NCI-H1930 (cell line): ENCODE data around the gene PER2.

Source experiments
- DNase-seq, 2 experiments: peaks; one replicate each; lab custom pipeline; 2025; lab: John Stamatoyannopoulos, UW

Gene PER2

GRCh38 chr2:238267884-238268680 lies 20.3 kb downstream of the PER2 start:
- DNase-seq, result no peak

DNA sequence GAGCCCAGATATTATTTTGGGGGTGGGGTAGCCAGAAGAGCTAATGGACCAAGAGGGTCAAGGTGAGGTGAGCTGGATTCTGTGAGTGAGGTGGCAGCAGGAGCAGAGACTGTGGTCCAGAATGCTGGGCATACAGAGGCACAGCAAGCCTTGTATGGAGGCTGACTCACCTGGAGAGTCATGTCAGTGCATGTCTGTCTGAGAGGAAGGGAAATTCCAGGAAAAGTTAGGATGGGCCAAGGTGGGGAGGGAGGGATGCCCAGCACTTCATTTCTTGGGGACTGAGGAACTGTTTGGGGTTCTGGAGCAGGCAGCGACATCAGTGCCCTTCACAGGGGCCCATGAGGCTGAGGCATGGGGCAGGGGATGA lies 21.1 kb downstream of the PER2 start:
- no peak for DNase-seq

- no peak for DNase-seq
These were observed 22.8 kb downstream of the PER2 start for GRCh38 chr2:238265605-238266004.

DNA sequence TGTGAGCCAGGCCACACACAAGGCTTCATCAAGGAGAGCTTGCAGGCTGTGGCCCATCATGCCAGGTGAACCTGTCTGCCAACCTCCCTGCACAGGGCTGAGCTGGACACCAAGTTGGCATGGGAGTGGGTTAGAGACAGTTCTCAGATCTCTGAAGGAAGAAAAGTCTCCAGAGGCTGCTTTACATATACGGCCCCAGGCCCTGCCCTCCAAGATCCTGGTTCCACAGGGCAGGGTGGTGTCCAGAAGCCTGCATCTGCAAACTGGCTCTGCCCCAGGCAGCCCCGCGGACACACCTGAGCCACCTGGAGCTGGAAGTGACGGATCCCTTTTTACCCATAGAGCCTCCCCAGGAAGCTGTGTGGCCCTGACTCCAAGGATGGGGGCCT lies 24.3 kb downstream of the PER2 start:
- DNase-seq, result no peak

DNA sequence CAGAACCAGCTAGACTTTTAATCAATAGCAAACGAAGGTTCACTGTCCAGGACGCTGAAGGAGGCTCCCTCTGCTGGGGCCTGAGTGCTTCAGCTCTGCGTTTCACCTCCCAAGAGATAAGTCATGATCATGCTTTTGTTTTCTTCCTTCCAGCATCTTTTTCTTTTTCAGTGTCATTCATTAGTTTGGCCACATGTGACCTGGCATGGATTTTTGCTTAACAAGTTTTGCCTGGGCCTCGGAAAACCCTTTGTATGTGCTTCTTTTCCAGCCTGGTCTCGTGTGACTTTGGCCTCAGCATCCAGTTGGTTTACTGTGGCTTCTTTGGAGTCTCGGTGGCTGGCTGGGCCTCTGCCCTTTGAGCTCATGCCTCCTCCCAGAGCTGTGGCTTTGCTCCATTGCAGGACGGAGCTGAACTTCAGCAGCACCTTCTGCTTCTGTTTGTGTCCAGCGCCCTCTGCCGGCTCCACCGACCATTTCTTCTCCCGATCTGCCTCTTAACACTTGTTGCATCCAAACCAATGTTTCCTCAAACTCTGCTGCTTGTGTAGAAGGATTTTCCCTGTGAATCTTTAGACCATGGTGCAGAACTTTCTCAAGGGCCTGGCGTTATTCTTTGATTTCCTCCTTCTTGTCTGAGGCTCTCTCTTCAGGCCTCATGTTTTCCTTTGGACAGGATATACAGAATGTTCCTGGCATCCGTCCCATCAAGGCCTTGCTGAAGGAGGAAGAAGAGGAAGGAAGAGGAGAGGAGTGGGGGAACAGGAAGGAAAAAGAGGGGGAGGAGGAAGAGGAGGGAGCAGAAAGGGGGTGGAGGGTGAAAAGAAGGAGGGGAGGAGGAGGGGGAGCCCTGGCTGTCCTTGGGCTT lies 25.0 kb downstream of the PER2 start:
- DNase-seq, result peak; percentile 21 to 66

DNA sequence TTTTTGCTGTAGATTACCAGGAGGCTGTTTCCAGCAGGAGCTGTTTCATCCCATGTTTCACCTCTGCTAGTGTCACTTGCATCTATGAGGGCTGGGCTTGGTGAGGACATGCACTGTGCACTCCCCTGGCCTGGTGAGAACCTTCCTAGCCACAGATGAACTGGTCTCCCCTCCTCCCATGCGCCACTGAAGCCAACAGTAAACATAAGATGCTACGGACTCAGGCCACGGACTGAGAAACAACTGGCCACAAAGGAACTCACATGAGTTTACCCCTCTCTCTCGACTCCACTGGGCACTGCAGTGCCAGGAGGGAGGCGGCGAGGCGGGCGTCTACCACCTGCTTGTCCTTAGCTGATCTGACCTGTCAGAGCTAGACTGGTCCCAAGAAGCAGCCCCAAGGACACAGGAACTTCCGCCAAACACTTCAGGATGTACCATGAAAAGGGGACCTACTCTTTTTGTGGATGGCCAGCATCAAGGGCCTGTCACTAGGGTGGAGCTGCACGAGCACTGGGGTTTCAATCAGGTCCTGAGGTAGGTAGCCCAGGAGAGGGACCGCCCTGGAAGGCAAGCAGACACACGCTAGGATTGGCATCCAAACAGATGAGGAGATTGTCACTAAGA lies 25.8 kb downstream of the PER2 start:
- DNase-seq, result no peak

GRCh38 chr2:238261718-238262375 lies 26.6 kb downstream of the PER2 start:
- DNase-seq, result no peak

- no peak for DNase-seq
These were observed 27.5 kb downstream of the PER2 start for GRCh38 chr2:238260883-238261282.

DNA sequence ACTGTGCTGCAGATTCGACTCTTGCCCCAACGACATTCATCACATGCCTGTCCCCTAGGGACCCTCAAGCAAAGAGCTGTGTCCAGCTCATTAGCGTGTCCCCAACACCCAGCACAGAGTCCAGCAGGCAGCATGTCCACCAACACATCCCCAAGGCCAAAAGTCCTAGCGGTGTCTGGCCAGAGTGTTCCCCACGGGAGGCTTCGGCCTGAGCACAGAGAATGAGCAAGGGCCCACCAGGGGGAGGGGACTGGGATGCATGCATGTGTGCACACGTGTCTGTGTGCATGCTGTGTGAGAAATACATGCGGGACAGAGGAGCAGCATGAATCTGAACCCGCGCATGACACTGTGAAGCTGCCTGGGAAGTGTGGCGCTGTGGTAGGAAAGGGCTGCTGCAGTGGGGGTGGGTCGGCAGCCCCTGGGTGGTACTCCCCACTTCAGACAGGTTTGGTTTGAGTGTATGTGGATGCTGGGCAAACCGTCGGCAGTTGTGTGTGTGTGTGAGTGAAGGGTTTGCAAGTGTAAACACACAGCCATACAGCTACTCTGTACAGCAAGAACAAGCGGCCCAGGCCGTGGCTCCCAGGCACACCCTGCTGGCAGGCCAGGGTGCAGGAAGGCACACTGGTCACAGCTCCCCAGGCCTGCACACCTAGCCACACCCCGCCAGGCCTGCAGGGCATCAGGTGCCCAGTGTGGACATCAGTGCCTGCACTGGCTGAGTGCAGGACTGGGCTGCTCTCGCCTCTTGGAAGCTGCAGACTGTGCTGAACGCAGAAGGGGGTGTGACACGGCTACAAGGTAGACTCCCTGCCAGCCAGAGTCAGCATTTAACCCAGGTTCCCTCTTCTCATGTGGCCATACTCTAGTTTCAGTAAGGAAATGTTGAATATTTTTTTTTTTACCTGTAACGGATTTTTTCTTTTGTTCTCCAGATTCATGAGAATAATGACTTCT lies 29.1 kb downstream of the PER2 start:
- DNase-seq, result no peak

- no peak for DNase-seq
These were observed 30.4 kb downstream of the PER2 start for GRCh38 chr2:238257786-238258700.

GRCh38 chr2:238256594-238257104 lies 31.8 kb downstream of the PER2 start:
- peak; percentile 81 to 85 for DNase-seq

DNA sequence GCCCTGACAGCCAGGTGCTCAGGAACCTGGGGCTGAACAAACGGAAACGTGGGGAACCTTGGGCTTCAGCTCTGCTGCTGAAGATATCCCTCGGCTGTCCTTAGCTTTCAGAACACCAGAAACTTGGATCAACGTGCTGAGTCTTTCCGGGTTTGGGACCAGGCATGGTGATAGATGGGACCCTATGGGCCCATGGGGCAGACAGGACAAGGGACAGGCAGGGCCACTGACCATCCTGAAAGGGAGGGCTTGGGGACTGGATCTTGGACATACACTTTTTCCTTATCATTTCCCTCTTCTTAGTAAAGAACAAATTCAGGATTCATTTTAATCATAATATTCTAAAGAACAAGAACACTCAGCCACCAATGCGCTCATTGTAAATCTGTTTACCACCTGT lies 32.3 kb downstream of the PER2 start:
- no peak for DNase-seq

GRCh38 chr2:238255636-238256035 lies 32.8 kb downstream of the PER2 start:
- DNase-seq, result no peak

DNA sequence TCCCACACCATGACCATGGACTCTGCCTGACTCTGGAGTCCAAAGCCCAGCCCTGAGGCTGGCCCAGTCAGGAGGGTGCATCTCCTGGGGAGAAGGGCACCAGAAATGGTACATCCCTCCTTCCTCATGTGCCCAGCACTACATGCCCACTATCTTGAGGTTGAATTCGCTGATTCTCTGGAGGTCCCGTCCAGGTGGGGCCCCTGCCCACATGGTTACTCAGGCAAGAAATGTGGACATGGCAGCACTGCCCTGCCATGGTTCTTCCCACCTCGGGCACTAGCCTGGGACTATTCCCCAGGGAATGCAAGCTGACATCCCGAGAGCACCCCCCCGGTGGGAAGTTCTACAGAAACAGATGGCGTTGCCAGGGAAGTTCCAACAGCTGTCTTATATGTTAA lies 33.3 kb downstream of the PER2 start:
- no peak for DNase-seq

DNA sequence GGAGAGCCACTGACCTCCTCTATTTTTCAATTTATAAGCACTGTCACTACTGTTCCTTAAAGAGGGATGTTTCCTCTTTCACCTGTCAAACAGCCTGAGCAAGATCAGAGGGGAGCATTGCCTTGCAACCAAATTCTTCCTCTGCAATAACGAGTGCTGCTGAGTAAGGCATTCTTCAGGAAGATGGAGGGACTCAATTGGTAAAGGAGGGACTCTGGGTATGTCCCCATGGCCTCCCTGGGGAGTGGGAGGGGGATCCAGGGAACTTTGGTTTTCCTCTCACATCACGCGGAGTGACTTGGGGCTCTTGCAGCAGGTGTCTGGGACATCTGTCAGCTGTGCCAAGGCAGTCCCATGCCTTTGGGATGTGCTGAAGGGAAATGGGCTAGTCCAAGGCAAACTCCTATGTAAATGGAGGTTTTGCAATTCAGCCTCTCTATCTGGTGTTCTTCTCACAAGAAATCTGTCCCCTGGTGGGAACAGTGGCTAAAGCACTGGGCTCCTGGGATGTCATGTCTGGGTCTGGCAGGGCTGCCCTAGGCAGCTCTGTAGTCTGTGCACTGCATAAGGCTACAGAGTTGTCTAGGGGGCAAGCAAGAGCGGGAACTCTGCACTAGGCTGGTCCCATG lies 34.2 kb downstream of the PER2 start:
- DNase-seq, result no peak

GRCh38 chr2:238252766-238253630 lies 35.4 kb downstream of the PER2 start:
- DNase-seq, result no peak

GRCh38 chr2:238251986-238252385 lies 36.4 kb downstream of the PER2 start:
- no peak for DNase-seq

GRCh38 chr2:238251331-238251730 lies 37.1 kb downstream of the PER2 start:
- no peak for DNase-seq
